GM12872 (cell line): ENCODE results near the gene SMARCB1.

Source experiments
- TF ChIP-seq, protein P1 (sequence below): IDR thresholded peaks from 3 replicates; pipeline ENCODE4 v1.5.1; 2011; ENCODE audit warnings: low read depth, mild to moderate bottlenecking, low read length, moderate library complexity; ENCODE audit not compliant: insufficient read depth

SMARCB1 gene

DNA sequence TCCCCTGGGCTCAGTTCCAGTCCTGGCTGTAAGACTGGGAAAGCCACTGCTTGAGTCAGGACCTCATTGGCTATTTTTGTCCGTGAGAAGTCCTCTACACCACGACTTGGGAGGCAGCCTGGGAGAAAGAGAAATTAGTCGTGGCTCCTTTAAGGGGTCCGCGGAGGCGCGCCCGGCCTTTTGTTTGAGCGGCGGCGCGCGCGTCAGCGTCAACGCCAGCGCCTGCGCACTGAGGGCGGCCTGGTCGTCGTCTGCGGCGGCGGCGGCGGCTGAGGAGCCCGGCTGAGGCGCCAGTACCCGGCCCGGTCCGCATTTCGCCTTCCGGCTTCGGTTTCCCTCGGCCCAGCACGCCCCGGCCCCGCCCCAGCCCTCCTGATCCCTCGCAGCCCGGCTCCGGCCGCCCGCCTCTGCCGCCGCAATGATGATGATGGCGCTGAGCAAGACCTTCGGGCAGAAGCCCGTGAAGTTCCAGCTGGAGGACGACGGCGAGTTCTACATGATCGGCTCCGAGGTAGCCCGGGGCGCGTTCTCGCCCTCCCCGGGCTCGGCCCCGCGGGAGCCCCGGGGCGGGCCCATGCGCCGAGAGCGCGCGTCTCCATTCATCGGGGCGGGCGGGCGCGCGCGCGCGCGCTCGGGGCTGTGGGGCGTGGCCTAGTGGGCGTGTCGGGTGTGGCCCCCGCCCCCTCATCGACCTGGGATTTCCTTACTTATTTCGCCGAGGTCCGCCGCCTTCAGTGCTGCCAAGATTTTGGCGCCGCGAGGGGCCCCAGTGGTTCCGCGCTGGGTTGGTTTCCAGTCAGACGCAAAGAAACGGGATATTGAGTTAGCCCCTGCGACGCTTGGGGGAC is at the start of gene SMARCB1:
Gene SMARCB1, plus strand, starts transcription at position 215 of the 848 bp plus-strand sequence. Its CDS starts 204 bp downstream, at position 419.
- TF ChIP-seq, protein P1, sequence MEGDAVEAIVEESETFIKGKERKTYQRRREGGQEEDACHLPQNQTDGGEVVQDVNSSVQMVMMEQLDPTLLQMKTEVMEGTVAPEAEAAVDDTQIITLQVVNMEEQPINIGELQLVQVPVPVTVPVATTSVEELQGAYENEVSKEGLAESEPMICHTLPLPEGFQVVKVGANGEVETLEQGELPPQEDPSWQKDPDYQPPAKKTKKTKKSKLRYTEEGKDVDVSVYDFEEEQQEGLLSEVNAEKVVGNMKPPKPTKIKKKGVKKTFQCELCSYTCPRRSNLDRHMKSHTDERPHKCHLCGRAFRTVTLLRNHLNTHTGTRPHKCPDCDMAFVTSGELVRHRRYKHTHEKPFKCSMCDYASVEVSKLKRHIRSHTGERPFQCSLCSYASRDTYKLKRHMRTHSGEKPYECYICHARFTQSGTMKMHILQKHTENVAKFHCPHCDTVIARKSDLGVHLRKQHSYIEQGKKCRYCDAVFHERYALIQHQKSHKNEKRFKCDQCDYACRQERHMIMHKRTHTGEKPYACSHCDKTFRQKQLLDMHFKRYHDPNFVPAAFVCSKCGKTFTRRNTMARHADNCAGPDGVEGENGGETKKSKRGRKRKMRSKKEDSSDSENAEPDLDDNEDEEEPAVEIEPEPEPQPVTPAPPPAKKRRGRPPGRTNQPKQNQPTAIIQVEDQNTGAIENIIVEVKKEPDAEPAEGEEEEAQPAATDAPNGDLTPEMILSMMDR: no peak

DNA sequence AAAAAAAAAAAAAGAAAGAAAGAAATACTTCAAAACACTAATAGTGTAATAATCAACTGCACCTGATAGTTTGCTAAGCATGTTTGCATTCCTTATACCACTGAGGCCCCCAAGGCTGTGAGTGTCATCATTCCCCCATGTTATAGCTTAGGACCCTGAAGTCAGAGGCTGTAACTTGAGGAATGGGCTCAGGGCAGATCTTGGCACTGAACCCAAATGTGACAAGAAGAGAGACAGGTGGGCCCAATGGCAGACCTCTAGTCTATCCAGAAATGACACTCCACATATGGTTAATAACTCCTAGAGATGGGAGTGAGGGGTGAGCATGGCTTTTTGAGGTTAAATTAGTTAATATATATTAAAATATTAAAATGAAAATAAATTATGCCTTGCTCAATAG is 49.1 kb upstream of the SMARCB1 start:
- TF ChIP-seq, protein P1: no peak

DNA sequence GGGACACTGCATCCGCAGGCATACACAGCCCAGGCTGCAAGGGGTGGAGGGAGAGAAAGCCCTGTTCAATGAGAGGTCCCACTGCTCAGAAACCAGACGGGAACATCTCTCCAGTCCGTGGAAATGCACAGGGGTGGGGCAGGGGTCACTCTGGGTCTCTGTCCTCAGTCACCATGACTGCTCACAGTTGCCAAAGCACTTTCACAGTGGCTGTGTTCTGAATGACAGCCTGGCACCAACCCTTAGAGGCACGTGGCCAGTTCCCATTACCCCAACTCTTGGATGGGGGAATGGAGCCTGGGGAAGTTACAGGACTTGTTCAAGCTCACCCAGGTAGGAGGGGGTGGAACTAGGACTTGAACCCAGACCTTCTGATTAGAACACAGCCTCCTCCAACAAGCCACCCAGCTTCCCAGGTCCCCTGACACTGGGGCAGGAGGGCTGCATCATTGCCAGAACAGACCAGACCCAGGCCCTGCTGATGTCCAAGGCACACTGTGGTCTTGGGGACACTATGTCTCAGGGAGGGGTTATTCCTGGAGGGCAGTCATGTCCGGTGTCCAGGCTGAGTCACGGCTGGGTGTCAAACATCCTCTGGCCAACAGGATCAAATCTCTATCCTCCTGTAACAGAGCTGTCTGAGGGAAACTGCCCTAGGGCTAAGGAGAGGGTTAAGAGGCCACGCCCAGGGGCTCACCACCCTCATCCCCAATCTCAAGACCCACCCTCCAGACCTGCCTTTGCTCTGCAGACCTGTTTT is 44.1 kb upstream of the SMARCB1 start:
- TF ChIP-seq, protein P1: no peak

DNA sequence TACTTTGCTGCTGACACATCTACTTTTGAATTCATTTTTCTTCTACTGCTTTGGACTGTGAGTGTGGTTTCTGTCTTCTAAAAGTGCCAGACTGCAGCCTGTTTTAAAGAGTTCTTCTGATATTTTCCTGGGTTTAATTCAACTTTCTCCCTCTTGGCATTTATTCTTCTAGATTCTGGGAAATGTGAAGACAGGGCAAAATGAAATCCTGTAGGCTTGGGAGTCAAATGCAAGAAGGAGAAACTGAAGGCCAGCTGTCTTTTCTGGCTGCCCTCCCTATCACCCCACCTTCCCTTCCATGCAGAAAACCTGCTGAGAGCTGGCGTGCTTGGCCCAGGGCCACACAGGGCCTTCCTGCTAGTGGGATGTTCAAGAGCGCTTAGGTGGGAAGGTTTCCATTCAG is 43.5 kb upstream of the SMARCB1 start:
- TF ChIP-seq, protein P1: no peak

DNA sequence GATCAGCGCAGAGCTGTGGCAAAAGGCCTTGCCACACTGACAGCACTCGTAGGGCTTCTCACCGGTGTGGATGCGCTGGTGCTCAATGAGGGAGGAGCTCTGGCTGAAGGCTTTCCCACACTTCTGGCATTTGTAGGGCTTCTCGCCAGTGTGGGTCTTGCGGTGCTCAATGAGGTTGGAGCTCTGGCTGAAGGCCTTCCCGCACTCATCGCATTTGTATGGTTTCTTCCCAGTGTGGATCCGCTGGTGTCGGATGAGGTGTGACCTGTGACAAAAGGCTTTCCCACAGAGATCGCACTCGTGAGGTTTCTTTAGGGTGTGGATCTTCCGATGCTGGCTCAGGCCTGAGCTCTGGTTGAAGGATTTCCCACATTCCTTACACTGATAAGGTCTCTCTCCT is 42.8 kb upstream of the SMARCB1 start:
- TF ChIP-seq, protein P1: no peak

DNA sequence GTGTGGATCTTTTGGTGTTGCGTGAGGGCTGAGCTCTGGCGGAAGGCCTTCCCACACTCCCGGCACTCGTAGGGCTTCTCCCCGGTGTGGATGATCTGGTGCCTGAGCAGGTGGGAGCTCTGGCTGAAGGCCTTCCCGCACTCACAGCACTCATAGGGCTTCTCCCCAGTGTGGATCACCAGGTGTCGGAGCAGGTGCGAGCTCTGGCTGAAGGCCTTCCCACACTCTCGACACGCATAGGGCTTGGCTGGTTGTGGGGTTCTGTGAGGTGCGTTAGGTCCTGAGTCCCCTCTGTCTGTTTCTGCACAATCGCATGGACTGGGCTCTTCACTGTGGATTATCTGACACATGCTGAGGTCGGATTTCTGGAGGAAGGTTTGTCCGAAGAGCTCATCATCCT is 42.3 kb upstream of the SMARCB1 start:
- TF ChIP-seq, protein P1: no peak

DNA sequence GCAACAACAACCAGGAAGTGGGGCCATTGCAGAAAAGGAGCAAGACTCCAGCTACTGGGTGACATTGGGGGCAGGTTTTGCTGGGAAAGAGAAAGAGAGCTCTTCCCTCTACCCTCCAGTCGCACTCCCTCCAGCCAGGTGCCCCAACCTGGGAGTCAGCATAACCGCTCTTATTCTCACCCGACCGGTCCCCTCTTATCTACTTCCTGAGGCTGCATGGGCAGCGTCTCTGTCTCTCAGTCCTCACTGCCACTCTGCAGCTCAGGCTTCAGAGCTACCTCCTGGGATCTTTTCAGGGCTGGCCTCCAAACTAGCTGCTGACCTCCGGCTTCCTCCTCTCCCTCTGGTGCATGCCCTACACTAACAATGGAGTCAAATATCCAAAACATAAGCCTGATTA is 41.0 kb upstream of the SMARCB1 start:
- TF ChIP-seq, protein P1: no peak
